DOHH2 (cell line): ENCODE measurements around the gene RSPH6A.

ENCODE experiments used
- EZH2phosphoT487 ChIP-seq: fragments of 200-600 bp; sonication (generic); IDR thresholded peaks from 2 replicates; pipeline ENCODE4 v1.6.1; 2017; ENCODE audit warnings: borderline replicate concordance, mild to moderate bottlenecking, antibody characterized with exemption, low read length, moderate library complexity, mixed read lengths
- TF ChIP-seq, protein P1 (sequence below): fragments of 200-600 bp; sonication (generic); IDR thresholded peaks from one replicate; pipeline ENCODE4 v1.5.1; 2014; ENCODE audit warnings: antibody characterized with exemption, mild to moderate bottlenecking, low read depth, low read length; ENCODE audit not compliant: poor library complexity, severe bottlenecking

GRCh38 chr19:45790942-45791341, 24.2 kb downstream of the RSPH6A start:
- TF ChIP-seq, protein P1, sequence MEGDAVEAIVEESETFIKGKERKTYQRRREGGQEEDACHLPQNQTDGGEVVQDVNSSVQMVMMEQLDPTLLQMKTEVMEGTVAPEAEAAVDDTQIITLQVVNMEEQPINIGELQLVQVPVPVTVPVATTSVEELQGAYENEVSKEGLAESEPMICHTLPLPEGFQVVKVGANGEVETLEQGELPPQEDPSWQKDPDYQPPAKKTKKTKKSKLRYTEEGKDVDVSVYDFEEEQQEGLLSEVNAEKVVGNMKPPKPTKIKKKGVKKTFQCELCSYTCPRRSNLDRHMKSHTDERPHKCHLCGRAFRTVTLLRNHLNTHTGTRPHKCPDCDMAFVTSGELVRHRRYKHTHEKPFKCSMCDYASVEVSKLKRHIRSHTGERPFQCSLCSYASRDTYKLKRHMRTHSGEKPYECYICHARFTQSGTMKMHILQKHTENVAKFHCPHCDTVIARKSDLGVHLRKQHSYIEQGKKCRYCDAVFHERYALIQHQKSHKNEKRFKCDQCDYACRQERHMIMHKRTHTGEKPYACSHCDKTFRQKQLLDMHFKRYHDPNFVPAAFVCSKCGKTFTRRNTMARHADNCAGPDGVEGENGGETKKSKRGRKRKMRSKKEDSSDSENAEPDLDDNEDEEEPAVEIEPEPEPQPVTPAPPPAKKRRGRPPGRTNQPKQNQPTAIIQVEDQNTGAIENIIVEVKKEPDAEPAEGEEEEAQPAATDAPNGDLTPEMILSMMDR = no peak
- no peak for TF ChIP-seq EZH2phosphoT487
